SK-N-SH treated with all-trans-retinoic acid at 6 μM for 48 hours (cell line): ENCODE results near the gene PRPF40B.

Experiments
- ATAC-seq: fragments of 200-7000 bp; cut with Tn5 transposase; 3 replicates; pipeline ENCODE4 v1.9.1; 2020; ENCODE audit warnings: mild to moderate bottlenecking, moderate library complexity
- BACH2 ChIP-seq: fragments of 250-450 bp; sonication (Bioruptor Pico); IDR thresholded peaks from 2 replicates; pipeline ENCODE4 v1.9.0; 2021; ENCODE audit warnings: mild to moderate bottlenecking, borderline replicate concordance
- CSDC2 ChIP-seq: fragments of 250-450 bp; sonication (Bioruptor Pico); IDR thresholded peaks from 2 replicates; pipeline ENCODE4 v1.5.0; 2020; ENCODE audit warnings: mild to moderate bottlenecking, moderate library complexity
- ESRRG ChIP-seq: fragments of 250-450 bp; sonication (Bioruptor Pico); IDR thresholded peaks from 2 replicates; pipeline ENCODE4 v1.6.1; 2021; ENCODE audit warnings: mild to moderate bottlenecking
- GLIS3 ChIP-seq: fragments of 250-450 bp; sonication (Bioruptor Pico); IDR thresholded peaks from 2 replicates; pipeline ENCODE4 v1.5.0; 2020; ENCODE audit warnings: mild to moderate bottlenecking, moderate library complexity
- ISL1 ChIP-seq: fragments of 250-450 bp; sonication (Bioruptor Pico); IDR thresholded peaks from 2 replicates; pipeline ENCODE4 v2.1.2; 2022; ENCODE audit warnings: mild to moderate bottlenecking, moderate library complexity
- OSR1 ChIP-seq: fragments of 250-450 bp; sonication (Bioruptor Pico); IDR thresholded peaks from 2 replicates; pipeline ENCODE4 v1.8.0; 2022; ENCODE audit warnings: moderate library complexity, mild to moderate bottlenecking, inconsistent platforms
- PATZ1 ChIP-seq: fragments of 250-450 bp; sonication (Bioruptor Pico); IDR thresholded peaks from 2 replicates; pipeline ENCODE4 v1.8.0; 2020; ENCODE audit warnings: mild to moderate bottlenecking, moderate library complexity, borderline replicate concordance
- PPARA ChIP-seq: fragments of 250-450 bp; sonication (Bioruptor Pico); IDR thresholded peaks from 2 replicates; pipeline ENCODE4 v1.5.0; 2020; ENCODE audit warnings: mild to moderate bottlenecking, borderline replicate concordance
- RARB ChIP-seq: fragments of 250-450 bp; sonication (Bioruptor Pico); IDR thresholded peaks from 2 replicates; pipeline ENCODE4 v1.8.0; 2021; ENCODE audit warnings: mild to moderate bottlenecking, moderate library complexity
- SNAI2 ChIP-seq: fragments of 250-450 bp; sonication (Bioruptor Pico); IDR thresholded peaks from 2 replicates; pipeline ENCODE4 v1.5.0; 2020; ENCODE audit warnings: mild to moderate bottlenecking, moderate library complexity
- TCF4 ChIP-seq: fragments of 250-450 bp; sonication (Bioruptor Pico); IDR thresholded peaks from 2 replicates; pipeline ENCODE4 v1.8.0; 2021; ENCODE audit warnings: mild to moderate bottlenecking, moderate library complexity, borderline replicate concordance
- TOX ChIP-seq: fragments of 250-450 bp; sonication (Bioruptor Pico); IDR thresholded peaks from 2 replicates; pipeline ENCODE4 v1.8.0; 2021; ENCODE audit warnings: mild to moderate bottlenecking, moderate library complexity, borderline replicate concordance
- ZC3H10 ChIP-seq: fragments of 250-450 bp; sonication (Bioruptor Pico); IDR thresholded peaks from 2 replicates; pipeline ENCODE4 v1.5.1; 2021; ENCODE audit warnings: mild to moderate bottlenecking, moderate library complexity
- ZFP3 ChIP-seq: fragments of 250-450 bp; sonication (Bioruptor Pico); IDR thresholded peaks from 2 replicates; pipeline ENCODE4 v1.5.0; 2020; ENCODE audit warnings: mild to moderate bottlenecking, moderate library complexity
- ZFP30 ChIP-seq: fragments of 450-650 bp; formaldehyde crosslinking; IDR thresholded peaks from 2 replicates; pipeline ENCODE4 v1.5.0; 2022; ENCODE audit warnings: mild to moderate bottlenecking, moderate library complexity
- ZNF70 ChIP-seq: fragments of 450-650 bp; formaldehyde crosslinking; IDR thresholded peaks from 2 replicates; pipeline ENCODE4 v1.5.0; 2020; ENCODE audit warnings: mild to moderate bottlenecking, moderate library complexity
- ZNF8 ChIP-seq: fragments of 450-650 bp; formaldehyde crosslinking; IDR thresholded peaks from 2 replicates; pipeline ENCODE4 v1.5.0; 2020; ENCODE audit warnings: mild to moderate bottlenecking, moderate library complexity
- TF ChIP-seq, protein P1 (sequence below): fragments of 250-450 bp; sonication (Bioruptor Pico); IDR thresholded peaks from 2 replicates; pipeline ENCODE4 v1.5.0; 2020; ENCODE audit warnings: mild to moderate bottlenecking, moderate library complexity
- TF ChIP-seq, protein P2 (sequence below): fragments of 250-450 bp; sonication (Bioruptor Pico); IDR thresholded peaks from 2 replicates; pipeline ENCODE4 v1.5.1; 2020; ENCODE audit warnings: low read depth, mild to moderate bottlenecking, moderate library complexity

Gene PRPF40B

DNA sequence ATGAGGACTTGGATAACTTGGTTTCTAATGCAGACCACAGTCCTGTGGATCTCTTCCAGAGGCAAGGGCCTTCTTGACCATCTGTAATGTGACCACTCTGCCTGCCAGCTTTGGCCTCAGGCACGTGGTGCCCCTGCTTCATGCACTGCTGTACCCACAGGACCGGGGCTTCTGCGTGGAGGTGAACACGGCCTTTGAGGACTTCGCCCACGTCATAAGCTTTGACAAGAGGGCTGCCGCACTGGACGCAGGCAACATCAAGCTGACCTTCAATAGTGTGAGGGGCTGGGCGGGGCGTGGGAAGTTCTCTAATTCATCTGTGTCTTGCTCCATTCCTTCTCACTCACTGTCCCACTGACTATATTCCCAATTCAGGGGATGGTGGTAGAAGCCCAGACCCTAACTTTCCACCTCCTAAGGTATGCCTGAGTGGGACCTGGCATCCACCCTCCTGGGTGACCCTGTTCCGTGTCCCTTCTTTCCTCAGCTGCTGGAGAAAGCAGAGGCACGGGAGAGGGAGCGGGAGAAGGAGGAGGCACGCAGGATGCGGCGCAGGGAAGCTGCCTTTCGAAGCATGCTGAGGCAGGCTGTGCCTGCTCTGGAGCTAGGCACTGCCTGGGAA, 18.5 kb downstream of the PRPF40B start:
- no peak for ATAC-seq
- TF ChIP-seq CSDC2 (CRISPR knock-in tag) (no peak), ZNF70 (CRISPR knock-in tag) (no peak)
- TF ChIP-seq, all 23 proteins: peak for 0

DNA sequence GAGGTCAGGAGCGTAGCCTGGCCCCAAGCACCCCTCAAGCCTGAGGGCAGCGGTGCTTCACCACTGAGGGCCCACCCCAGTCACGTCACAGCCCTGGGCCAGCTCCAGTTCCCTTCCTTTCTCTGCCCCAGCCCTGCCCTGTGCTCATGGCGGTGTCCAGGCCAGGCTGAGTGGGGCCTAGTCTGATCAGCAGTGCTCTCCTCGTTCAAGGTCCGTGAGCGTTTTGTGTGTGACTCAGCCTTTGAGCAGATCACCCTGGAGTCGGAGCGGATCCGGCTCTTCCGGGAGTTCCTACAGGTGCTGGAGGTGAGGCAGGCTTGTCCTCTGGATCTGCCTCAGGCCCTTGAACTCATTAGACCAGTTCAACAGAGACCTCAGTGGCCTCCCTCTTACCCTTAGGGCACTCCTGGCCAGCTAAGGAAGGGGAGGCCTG, 19.0 kb downstream of the PRPF40B start:
- no peak for TF ChIP-seq TOX (CRISPR knock-in tag)
- TF ChIP-seq SNAI2 (CRISPR knock-in tag) = no peak
- no peak for TF ChIP-seq ZNF70 (CRISPR knock-in tag)
- TF ChIP-seq RARB (CRISPR knock-in tag) = no peak
- no peak for ATAC-seq

DNA sequence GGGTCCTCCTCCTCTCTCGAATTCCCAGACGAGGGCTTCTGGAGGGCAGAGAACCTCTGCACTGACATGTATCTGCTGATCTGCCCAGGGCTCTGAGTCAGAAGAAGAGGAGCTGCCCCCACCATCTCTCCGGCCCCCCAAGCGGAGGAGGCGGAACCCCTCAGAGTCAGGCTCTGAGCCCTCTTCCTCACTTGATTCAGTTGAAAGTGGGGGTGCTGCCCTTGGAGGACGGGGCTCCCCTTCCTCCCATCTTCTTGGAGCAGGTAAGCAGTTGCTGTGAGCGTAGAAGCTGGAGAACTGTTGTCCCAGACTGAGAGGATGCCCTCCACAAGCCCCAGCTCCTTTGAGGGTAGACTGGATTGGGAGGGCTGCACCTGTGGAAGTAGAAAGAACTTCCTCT, 19.8 kb downstream of the PRPF40B start:
- TF ChIP-seq PPARA (CRISPR knock-in tag) (no peak), ZNF8 (CRISPR knock-in tag) (no peak), SNAI2 (CRISPR knock-in tag) (no peak), TCF4 (CRISPR knock-in tag) (no peak)
- TF ChIP-seq, protein P1, sequence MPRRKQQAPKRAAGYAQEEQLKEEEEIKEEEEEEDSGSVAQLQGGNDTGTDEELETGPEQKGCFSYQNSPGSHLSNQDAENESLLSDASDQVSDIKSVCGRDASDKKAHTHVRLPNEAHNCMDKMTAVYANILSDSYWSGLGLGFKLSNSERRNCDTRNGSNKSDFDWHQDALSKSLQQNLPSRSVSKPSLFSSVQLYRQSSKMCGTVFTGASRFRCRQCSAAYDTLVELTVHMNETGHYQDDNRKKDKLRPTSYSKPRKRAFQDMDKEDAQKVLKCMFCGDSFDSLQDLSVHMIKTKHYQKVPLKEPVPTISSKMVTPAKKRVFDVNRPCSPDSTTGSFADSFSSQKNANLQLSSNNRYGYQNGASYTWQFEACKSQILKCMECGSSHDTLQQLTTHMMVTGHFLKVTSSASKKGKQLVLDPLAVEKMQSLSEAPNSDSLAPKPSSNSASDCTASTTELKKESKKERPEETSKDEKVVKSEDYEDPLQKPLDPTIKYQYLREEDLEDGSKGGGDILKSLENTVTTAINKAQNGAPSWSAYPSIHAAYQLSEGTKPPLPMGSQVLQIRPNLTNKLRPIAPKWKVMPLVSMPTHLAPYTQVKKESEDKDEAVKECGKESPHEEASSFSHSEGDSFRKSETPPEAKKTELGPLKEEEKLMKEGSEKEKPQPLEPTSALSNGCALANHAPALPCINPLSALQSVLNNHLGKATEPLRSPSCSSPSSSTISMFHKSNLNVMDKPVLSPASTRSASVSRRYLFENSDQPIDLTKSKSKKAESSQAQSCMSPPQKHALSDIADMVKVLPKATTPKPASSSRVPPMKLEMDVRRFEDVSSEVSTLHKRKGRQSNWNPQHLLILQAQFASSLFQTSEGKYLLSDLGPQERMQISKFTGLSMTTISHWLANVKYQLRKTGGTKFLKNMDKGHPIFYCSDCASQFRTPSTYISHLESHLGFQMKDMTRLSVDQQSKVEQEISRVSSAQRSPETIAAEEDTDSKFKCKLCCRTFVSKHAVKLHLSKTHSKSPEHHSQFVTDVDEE (CRISPR knock-in tag) = no peak
- ATAC-seq = no peak

GRCh38 chr12:49643961-49644619, 20.7 kb downstream of the PRPF40B start:
- no peak for TF ChIP-seq ZNF8 (CRISPR knock-in tag)
- no peak for TF ChIP-seq ZFP30 (CRISPR knock-in tag)
- TF ChIP-seq ESRRG = no peak
- no peak for TF ChIP-seq ISL1 (CRISPR knock-in tag)
- no peak for TF ChIP-seq GLIS3 (CRISPR knock-in tag)
- TF ChIP-seq BACH2 = no peak
- no peak for TF ChIP-seq RARB (CRISPR knock-in tag)
- no peak for TF ChIP-seq TOX (CRISPR knock-in tag)
- TF ChIP-seq SNAI2 (CRISPR knock-in tag) = no peak
- ATAC-seq = peak; percentile 18

DNA sequence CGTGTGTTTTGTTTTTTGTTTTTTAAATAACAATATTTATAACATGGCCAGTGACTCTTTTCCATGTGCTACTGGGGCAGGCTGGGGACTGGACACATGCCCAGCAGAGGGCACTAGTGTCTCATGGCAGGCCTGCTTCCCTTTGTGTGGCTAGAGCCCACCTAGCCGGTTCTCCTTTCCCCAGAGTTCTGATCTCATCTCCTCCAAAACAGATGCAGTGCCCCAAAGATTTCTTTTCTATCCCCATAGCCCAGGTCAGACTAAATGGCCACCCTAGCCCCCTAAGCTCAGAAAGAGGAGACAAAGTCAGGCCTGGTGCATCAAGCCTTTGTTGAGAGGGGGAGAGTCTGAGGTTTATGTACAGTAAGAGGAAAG, 21.2 kb downstream of the PRPF40B start:
- ATAC-seq = peak; percentile 91
- TF ChIP-seq OSR1 (CRISPR knock-in tag) = no peak
- no peak for TF ChIP-seq PPARA (CRISPR knock-in tag)

DNA sequence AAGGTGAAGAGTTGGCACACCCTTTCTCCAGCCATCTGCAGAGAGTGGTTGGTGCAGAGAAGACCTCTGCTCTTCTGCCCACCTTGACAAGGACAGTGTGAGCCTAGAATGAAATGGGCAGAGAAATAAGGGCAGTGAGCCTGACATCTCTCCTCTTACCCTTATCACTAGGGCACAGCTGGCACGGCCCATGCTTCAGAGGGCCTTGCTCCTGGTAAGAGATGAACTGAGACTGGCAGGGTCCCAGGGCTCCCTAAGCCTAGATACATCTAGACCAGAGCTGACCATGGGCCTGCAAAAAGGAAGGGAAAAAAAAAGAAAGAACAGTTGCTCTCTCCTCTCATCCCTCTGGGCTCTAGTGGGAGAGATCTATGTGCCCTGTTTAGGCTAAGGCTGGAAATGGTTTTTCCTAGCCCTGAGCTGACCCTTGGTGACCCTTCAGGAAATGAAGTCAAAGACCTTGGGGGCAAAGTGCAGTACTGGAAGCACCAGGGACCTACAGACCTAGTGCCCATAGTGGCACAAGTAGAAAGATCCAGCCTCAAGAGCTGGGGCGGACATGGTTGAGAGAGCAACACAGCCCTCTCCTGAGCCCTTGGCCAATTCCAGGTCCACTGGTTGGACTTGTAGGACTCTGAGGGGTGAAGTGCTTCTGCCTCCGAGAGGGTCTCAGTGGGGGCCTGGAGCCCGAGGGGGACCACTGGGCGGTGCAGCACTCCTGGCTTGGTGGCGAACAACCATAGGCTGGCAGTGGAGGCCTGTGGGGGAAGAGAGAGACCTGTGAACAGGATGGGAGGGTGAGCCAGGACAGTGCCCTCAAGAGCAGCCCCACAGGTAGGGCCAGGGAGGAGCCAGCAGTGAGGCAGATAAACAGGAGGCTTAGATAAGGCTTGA, 22.0 kb downstream of the PRPF40B start:
- no peak for ATAC-seq
- TF ChIP-seq ZC3H10 (no peak), TCF4 (CRISPR knock-in tag) (no peak), TOX (CRISPR knock-in tag) (no peak), ISL1 (CRISPR knock-in tag) (no peak), PATZ1 (CRISPR knock-in tag) (no peak), PPARA (CRISPR knock-in tag) (no peak), BACH2 (no peak), CSDC2 (CRISPR knock-in tag) (no peak), ZFP3 (CRISPR knock-in tag) (no peak)
- TF ChIP-seq, protein P2, sequence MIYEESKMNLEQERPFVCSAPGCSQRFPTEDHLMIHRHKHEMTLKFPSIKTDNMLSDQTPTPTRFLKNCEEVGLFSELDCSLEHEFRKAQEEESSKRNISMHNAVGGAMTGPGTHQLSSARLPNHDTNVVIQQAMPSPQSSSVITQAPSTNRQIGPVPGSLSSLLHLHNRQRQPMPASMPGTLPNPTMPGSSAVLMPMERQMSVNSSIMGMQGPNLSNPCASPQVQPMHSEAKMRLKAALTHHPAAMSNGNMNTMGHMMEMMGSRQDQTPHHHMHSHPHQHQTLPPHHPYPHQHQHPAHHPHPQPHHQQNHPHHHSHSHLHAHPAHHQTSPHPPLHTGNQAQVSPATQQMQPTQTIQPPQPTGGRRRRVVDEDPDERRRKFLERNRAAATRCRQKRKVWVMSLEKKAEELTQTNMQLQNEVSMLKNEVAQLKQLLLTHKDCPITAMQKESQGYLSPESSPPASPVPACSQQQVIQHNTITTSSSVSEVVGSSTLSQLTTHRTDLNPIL = no peak
